K562 (cell line): Measurements from ENCODE around the gene CDH2. TPM values are rescaled to one million over a fixed set of nuclear protein-coding genes. Genes with fewer than 3 reads are reported as not detected.

Experiments used
- ATAC-seq: fragments of 200-7000 bp; cut with Tn5 transposase; 3 replicates; pipeline ENCODE4 v1.9.1; 2020; ENCODE audit warnings: moderate library complexity
- BruUV-seq: library from RNA; stranded (reverse); fragments of 400-500 nt; replicated peaks from 2 replicates; lab custom pipeline; 2021; lab: Mats Ljungman, UMichigan
- CTCF ChIA-PET: fragments of 300-600 bp; formaldehyde crosslinking; extraction: SDS; loops from one replicate; lab custom pipeline; 2021; ENCODE audit warnings: low intra/inter-chr PET ratio; lab: Yijun Ruan, JAX
- POLR2A ChIA-PET: fragments of 300-600, 350-650 bp; sonication (Branson Sonifier 250); formaldehyde crosslinking; extraction: SDS; loops from one replicate; lab custom pipeline; 2021; ENCODE audit warnings: antibody characterized with exemption, inconsistent platforms; lab: Yijun Ruan, JAX
- DNase-seq, 4 experiments: peaks; one replicate each; pipeline versions ENCODE4 v3.0.0 to v3.0.0-alpha.2; 2011 to 2018; ENCODE audit warnings: low spot score in 3 of 4, mixed read lengths in 3 of 4; ENCODE audit errors: extremely low read depth in 1 of 4
- FAIRE-seq: peaks from 2 replicates; lab custom pipeline; 2011; peaks lifted over from hg19 to GRCh38; lab: Jason Lieb, UNC
- H2AFZ ChIP-seq: 2 replicates; pipeline ENCODE4 v1.6.0; 2011; ENCODE audit warnings: low read depth, low read length, control low read depth, inconsistent platforms
- H3K27ac ChIP-seq: fragments of 200-600 bp; 3 replicates; pipeline ENCODE4 v1.8.0; 2011; ENCODE audit warnings: low read depth, mild to moderate bottlenecking, control low read depth, inconsistent platforms, low read length, moderate library complexity, mixed read lengths; ENCODE audit errors: extremely low read depth
- H3K27me3 ChIP-seq, 2 experiments: fragments of 300-600 bp in 1 of 2; 2 replicates in 1 of 2; 3 replicates in 1 of 2; pipeline versions ENCODE4 v1.6.0 to v1.8.0; 2011; ENCODE audit warnings: inconsistent platforms in 2 of 2, low read length in 2 of 2, mild to moderate bottlenecking in 1 of 2, mixed read lengths in 1 of 2, moderate library complexity in 1 of 2; ENCODE audit not compliant: control insufficient read depth in 2 of 2, insufficient read depth in 2 of 2
- H3K36me3 ChIP-seq: fragments of 300-600 bp; 3 replicates; pipeline ENCODE4 v1.8.0; 2011; ENCODE audit warnings: mild to moderate bottlenecking, low read length, inconsistent platforms; ENCODE audit not compliant: control insufficient read depth, insufficient read depth
- H3K4me1 ChIP-seq, 2 experiments: fragments of 200-600 bp in 1 of 2; replicated peaks in 1 of 2; 2 replicates in 1 of 2; 3 replicates in 1 of 2; pipeline versions ENCODE4 v1.5.1 to v1.8.0; 2011; ENCODE audit warnings: inconsistent platforms in 2 of 2, low read length in 2 of 2, mild to moderate bottlenecking in 1 of 2, mixed read lengths in 1 of 2, moderate library complexity in 1 of 2; ENCODE audit not compliant: control insufficient read depth in 2 of 2, insufficient read depth in 2 of 2
- H3K4me2 ChIP-seq: 2 replicates; pipeline ENCODE4 v1.6.1; 2011; ENCODE audit warnings: low read length, control low read depth, inconsistent platforms, mixed read lengths; ENCODE audit not compliant: insufficient read depth
- H3K4me3 ChIP-seq: fragments of 200-600 bp; sonication (generic), shearing (Covaris generic); 2 replicates; pipeline ENCODE4 v1.5.1; 2016; ENCODE audit warnings: control low read depth, inconsistent platforms
- H3K79me2 ChIP-seq: fragments of 200-600 bp; 3 replicates; pipeline ENCODE4 v1.8.0; 2011; ENCODE audit warnings: low read length, inconsistent platforms; ENCODE audit not compliant: control insufficient read depth, insufficient read depth
- H3K9ac ChIP-seq, 2 experiments: 2 replicates each; pipeline versions ENCODE4 v1.6.0 to v1.6.1; 2011; ENCODE audit warnings: low read depth in 2 of 2, low read length in 2 of 2, control low read depth in 1 of 2, inconsistent platforms in 1 of 2, mild to moderate bottlenecking in 1 of 2, mixed read lengths in 1 of 2; ENCODE audit not compliant: insufficient read depth in 1 of 2
- H3K9me1 ChIP-seq: one replicate; pipeline ENCODE4 v1.6.0; 2011; ENCODE audit warnings: inconsistent platforms, mild to moderate bottlenecking, low read length, moderate library complexity; ENCODE audit not compliant: control insufficient read depth, insufficient read depth
- H3K9me3 ChIP-seq: replicated peaks from 2 replicates; pipeline ENCODE4 v1.5.1; 2011; ENCODE audit warnings: low read depth, low read length, inconsistent platforms; ENCODE audit not compliant: control insufficient read depth, insufficient read depth
- H4K20me1 ChIP-seq: replicated peaks from 2 replicates; pipeline ENCODE4 v1.6.1; 2011; ENCODE audit warnings: low read length, inconsistent platforms, mixed read lengths; ENCODE audit not compliant: control insufficient read depth, insufficient read depth
- ARNT ChIP-seq, 2 experiments: fragments of 450-650 bp; IDR thresholded peaks; 2 replicates each; pipeline ENCODE4 v1.6.1; 2016; ENCODE audit warnings: mild to moderate bottlenecking in 1 of 2
- CHCHD3 ChIP-seq: fragments of 250-450 bp; sonication (Bioruptor Pico); IDR thresholded peaks from 2 replicates; pipeline ENCODE4 v2.1.2; 2022; ENCODE audit warnings: mild to moderate bottlenecking
- HNRNPK ChIP-seq: fragments of 200-400 bp; formaldehyde crosslinking; IDR thresholded peaks from one replicate; pipeline ENCODE4 v1.6.1; 2018; ENCODE audit warnings: mild to moderate bottlenecking, low read depth, low read length; ENCODE audit not compliant: poor library complexity, severe bottlenecking
- IRF2 ChIP-seq: sonication (generic); formaldehyde crosslinking; IDR thresholded peaks from 2 replicates; pipeline ENCODE4 v1.8.1; 2022; ENCODE audit warnings: mild to moderate bottlenecking, missing genetic modification reagents
- NCOA4 ChIP-seq: fragments of 450-650 bp; IDR thresholded peaks from 2 replicates; pipeline ENCODE4 v1.6.1; 2018; ENCODE audit warnings: mild to moderate bottlenecking; ENCODE audit not compliant: partially characterized antibody
- NR2F6 ChIP-seq: fragments of 450-650 bp; formaldehyde crosslinking; IDR thresholded peaks from 2 replicates; pipeline ENCODE4 v1.4.0; 2020; ENCODE audit warnings: mild to moderate bottlenecking
- NR4A1 ChIP-seq, 2 experiments: fragments of 250-450 bp in 1 of 2; fragments of 450-650 bp in 1 of 2; sonication (Bioruptor Pico) in 1 of 2; IDR thresholded peaks; 2 replicates each; pipeline versions ENCODE4 v1.4.0 to v1.6.1; 2016 to 2020; ENCODE audit warnings: mild to moderate bottlenecking in 2 of 2, missing compliant biosample characterization in 1 of 2, missing genetic modification characterization in 1 of 2, moderate library complexity in 1 of 2
- PHF21A ChIP-seq: fragments of 450-650 bp; IDR thresholded peaks from 2 replicates; pipeline ENCODE4 v1.6.1; 2017; ENCODE audit warnings: low read depth, borderline replicate concordance
- RFX1 ChIP-seq: fragments of 450-650 bp; IDR thresholded peaks from 2 replicates; pipeline ENCODE4 v1.6.1; 2016; ENCODE audit warnings: mild to moderate bottlenecking, moderate library complexity
- ZBTB43 ChIP-seq: sonication (generic); formaldehyde crosslinking; IDR thresholded peaks from 2 replicates; pipeline ENCODE4 v1.8.0; 2023; ENCODE audit warnings: mild to moderate bottlenecking, missing genetic modification reagents
- ZNF121 ChIP-seq: sonication (generic); formaldehyde crosslinking; conservative IDR thresholded peaks from 2 replicates; pipeline ENCODE4 v1.8.0; 2022; ENCODE audit warnings: missing genetic modification reagents
- ZNF589 ChIP-seq: fragments of 200-800 bp; sonication (Bioruptor generic); IDR thresholded peaks from 2 replicates; pipeline ENCODE4 v1.6.1; 2016; ENCODE audit warnings: low read depth, missing genetic modification characterization, missing compliant biosample characterization
- ZNF707 ChIP-seq: fragments of 250-450 bp; sonication (Bioruptor Pico); conservative IDR thresholded peaks from 2 replicates; pipeline ENCODE4 v1.8.0; 2022; ENCODE audit warnings: inconsistent platforms, mild to moderate bottlenecking, moderate library complexity
- WGBS: fragments of 100-300 bp; shearing (Covaris generic); methylation state at CpG from one replicate; pipeline ENCODE4 v1.1.6; 2016; ENCODE audit warnings: low coverage, mixed read lengths; ENCODE audit not compliant: insufficient coverage; ENCODE audit errors: missing lambda C conversion rate; 5-methylcytosine and 5-hydroxymethylcytosine counted together
- in situ Hi-C: fragments of 300-500 bp; cut with MboI; formaldehyde crosslinking; loops from 4 replicates; pipeline ENCODE4 v1.15.0; 2018; ENCODE audit warnings: inconsistent platforms, mixed read lengths
- intact Hi-C: fragments of 100-400 bp; cut with micrococcal nuclease; formaldehyde crosslinking; loops from 2 replicates; pipeline ENCODE4 v1.14.2; 2022
- polyA plus RNA-seq, 8 experiments: library from polyadenylated mRNA; depleted of rRNA in 4 of 8; stranded (reverse) in 5 of 8; unstranded in 3 of 8; fragments of >200 nt; fragmentation: Nextera tagmentation in 2 of 8; fragmentation: Illumina TruSeq in 1 of 8; extraction: Ambion mirVana in 2 of 8; extraction: Trizol in 1 of 8; gene quantifications; 2 replicates each; pipeline versions ENCODE4 v1.2.1 to v1.2.3, GENCODE V29; 2011 to 2014; ENCODE audit warnings: inconsistent platforms in 1 of 8, missing spikeins in 1 of 8
- total RNA-seq, 7 experiments: library from RNA; depleted of rRNA in 6 of 7; stranded (reverse); fragments of >200 nt in 6 of 7; fragmentation: Illumina TruSeq in 2 of 7; extraction: Trizol in 2 of 7; gene quantifications; 2 replicates each; pipeline versions ENCODE4 v1.2.1 to v1.2.3, GENCODE V29; 2011 to 2021; ENCODE audit warnings: low replicate concordance in 1 of 7
- TF ChIP-seq, protein P1 (sequence below): fragments of 450-650 bp; IDR thresholded peaks from 2 replicates; pipeline ENCODE4 v1.7.0; 2016; ENCODE audit warnings: borderline replicate concordance

Gene CDH2
- total and polyA plus RNA-seq, 9 of the 15 experiments (the other 6 are each of a cell fraction or from before 2014, with no cell fraction given): 0.04 TPM; not detected in 8

GRCh38 chr18:28167835-28168349 is 9.0 kb downstream of the CDH2 start (continued):
- no peak for TF ChIP-seq ZNF589 (CRISPR knock-in tag)
- no peak for TF ChIP-seq HNRNPK
- TF ChIP-seq CHCHD3: no peak

DNA sequence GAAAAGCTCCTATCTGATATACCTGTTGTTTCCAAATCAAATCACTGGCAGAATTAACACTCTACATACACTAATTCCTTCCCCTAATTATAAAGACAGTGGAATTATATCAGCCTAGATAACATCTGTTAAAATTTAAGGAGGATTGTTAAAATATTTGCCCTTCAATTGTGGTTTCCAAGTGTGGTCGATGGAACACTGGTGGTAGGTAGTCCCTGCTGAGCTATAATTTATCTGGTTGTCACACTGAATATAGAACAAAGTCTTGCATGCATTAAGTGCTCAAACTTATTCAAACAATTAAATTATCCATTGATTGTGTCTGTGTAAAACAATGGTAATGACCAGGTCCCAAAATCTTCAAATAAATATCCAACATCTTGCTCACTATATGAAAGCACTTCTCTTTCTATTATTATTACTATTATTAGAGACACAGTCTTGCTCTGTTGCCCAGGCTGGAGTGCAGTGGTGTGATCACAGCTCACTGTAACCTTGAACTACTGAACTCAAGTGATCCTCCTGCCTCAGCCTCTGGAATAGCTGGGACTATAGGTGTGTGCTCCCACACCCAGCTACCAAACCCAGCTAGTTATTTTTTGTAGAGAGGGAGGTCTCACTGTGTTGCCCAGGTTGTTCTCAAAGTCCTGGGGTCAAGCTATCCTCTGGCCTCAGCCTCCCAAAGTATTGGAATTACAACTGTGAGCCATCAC is 12.0 kb downstream of the CDH2 start:
- DNase-seq (no peak), ATAC-seq (no peak), FAIRE-seq (no peak)
- H3K36me3 ChIP-seq: no peaks in the 10 kb centered on the region
- POLR2A ChIA-PET: no interaction called here
- H3K9ac ChIP-seq: no peak overlapping the region
- no peaks in the 10 kb centered on the region for H3K79me2 ChIP-seq
- H3K9me1 ChIP-seq: no peaks in the 10 kb centered on the region
- H3K4me1 ChIP-seq: no peaks in the 10 kb centered on the region
- H2AFZ ChIP-seq: no peak overlapping the region
- BruUV-seq: no TSS peak
- H3K27ac ChIP-seq: no peak overlapping the region
- CTCF ChIA-PET: no interaction called here
- H3K27me3 ChIP-seq: no peaks in the 10 kb centered on the region
- no peaks in the 10 kb centered on the region for H4K20me1 ChIP-seq
- no peak overlapping the region for H3K4me2 ChIP-seq
- intact Hi-C loops (no loop called here), in situ Hi-C loops (no loop called here)
- no peak overlapping the region for H3K4me3 ChIP-seq
- TF ChIP-seq RFX1 (no peak), NR4A1 (CRISPR knock-in tag; IDR thresholded peaks at IDR 0.05) (no peak), NR4A1 (tag; IDR thresholded peaks at IDR 0.05) (no peak), ZNF121 (CRISPR knock-in tag) (no peak), PHF21A (no peak), ARNT (IDR thresholded peaks at IDR 0.05) (no peak), NR2F6 (CRISPR knock-in tag) (no peak), IRF2 (CRISPR knock-in tag) (no peak), NCOA4 (no peak), ZNF707 (CRISPR knock-in tag) (no peak), ZBTB43 (CRISPR knock-in tag) (no peak)
- TF ChIP-seq, protein P1, sequence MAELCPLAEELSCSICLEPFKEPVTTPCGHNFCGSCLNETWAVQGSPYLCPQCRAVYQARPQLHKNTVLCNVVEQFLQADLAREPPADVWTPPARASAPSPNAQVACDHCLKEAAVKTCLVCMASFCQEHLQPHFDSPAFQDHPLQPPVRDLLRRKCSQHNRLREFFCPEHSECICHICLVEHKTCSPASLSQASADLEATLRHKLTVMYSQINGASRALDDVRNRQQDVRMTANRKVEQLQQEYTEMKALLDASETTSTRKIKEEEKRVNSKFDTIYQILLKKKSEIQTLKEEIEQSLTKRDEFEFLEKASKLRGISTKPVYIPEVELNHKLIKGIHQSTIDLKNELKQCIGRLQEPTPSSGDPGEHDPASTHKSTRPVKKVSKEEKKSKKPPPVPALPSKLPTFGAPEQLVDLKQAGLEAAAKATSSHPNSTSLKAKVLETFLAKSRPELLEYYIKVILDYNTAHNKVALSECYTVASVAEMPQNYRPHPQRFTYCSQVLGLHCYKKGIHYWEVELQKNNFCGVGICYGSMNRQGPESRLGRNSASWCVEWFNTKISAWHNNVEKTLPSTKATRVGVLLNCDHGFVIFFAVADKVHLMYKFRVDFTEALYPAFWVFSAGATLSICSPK: no peak
- 6% methylated on average over 1 of the region's 1 CpG for WGBS
- H3K9me3 ChIP-seq: no peaks in the 10 kb centered on the region
